ENCODE data around the gene DNAJC1.

The DNAJC1 gene

DNA sequence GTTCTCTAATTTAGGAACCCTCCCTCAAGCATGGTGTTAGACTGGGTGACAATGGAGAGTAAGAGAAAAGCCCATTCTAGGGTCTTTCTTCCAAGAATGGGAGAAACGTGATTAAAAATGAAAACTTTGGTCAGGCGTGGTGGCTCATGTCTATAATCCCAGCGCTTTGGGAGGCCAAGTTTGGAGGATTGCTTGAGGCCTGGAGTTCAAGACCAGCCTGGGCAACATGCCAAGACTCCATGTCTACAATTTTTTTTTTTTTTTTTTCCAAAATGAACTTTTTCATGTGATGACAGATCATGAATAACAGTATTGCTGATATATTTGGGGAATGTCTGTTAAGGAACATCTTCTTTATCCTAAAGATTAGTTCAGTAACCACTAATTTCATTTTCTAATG, 274.9 kb downstream of the DNAJC1 start:
- no peak overlapping the region for H3K27ac ChIP-seq (ENCODE audit: insufficient read depth, low read length, poor library complexity, severe bottlenecking)
- no peak overlapping the region for H3K4me3 ChIP-seq (ENCODE audit: insufficient read depth, low read depth, low read length, poor library complexity, severe bottlenecking)
- no peaks in the 10 kb centered on the region for H3K4me1 ChIP-seq (ENCODE audit: control insufficient read depth, insufficient read depth, low read length, poor library complexity, severe bottlenecking)
- H3K36me3 ChIP-seq (ENCODE audit: control insufficient read depth, insufficient read depth, low read length): peaks cover 12% of the 10 kb centered on the region
- no peak for DNase-seq
- H3K9me3 ChIP-seq (ENCODE audit: control insufficient read depth, low read length): no peaks in the 10 kb centered on the region
- no peaks in the 10 kb centered on the region for H3K27me3 ChIP-seq (replicated peaks; ENCODE audit: control insufficient read depth, insufficient read depth, low read length, poor library complexity, severe bottlenecking)

DNA sequence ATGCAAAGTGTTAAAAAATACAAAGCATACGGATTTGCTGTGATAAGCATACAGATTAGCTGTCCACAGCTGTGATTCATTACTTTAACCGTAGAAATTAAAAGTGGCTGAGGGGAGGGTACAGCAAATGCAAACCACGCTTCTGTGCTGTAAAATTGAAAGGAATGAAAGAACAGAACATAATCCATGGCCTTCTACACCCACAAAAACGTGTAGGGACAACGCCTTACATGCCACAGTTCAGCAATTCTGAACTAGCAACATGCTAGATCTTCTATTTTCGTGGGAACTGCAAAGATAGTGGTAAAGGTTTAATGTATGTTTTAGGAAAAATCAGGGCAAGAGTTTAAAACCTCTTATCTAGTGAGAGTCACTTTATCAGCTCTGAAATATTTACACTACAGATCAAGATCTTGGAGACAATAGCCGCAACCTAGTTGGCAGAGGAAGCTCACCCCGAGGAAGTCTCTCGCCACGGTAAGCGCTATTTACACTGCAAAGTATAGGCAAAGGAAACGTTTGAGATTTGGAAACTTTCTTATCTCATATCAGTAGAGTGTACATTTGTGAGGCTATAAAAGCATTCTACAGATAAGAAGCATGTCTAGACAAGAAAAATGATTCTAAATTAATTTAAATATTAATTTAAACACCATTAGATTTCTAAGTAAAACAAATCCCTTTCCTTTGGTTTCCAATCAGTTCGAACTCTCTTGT, 275.9 kb downstream of the DNAJC1 start:
- H3K27me3 ChIP-seq (replicated peaks; ENCODE audit: control insufficient read depth, insufficient read depth, low read length, poor library complexity, severe bottlenecking): no peaks in the 10 kb centered on the region
- H3K4me3 ChIP-seq (ENCODE audit: insufficient read depth, low read depth, low read length, poor library complexity, severe bottlenecking): no peak overlapping the region
- H3K9me3 ChIP-seq (ENCODE audit: control insufficient read depth, low read length): no peaks in the 10 kb centered on the region
- no peaks in the 10 kb centered on the region for H3K4me1 ChIP-seq (ENCODE audit: control insufficient read depth, insufficient read depth, low read length, poor library complexity, severe bottlenecking)
- H3K36me3 ChIP-seq (ENCODE audit: control insufficient read depth, insufficient read depth, low read length): peaks cover 12% of the 10 kb centered on the region
- DNase-seq: no peak
- H3K27ac ChIP-seq (ENCODE audit: insufficient read depth, low read length, poor library complexity, severe bottlenecking): no peak overlapping the region

DNA sequence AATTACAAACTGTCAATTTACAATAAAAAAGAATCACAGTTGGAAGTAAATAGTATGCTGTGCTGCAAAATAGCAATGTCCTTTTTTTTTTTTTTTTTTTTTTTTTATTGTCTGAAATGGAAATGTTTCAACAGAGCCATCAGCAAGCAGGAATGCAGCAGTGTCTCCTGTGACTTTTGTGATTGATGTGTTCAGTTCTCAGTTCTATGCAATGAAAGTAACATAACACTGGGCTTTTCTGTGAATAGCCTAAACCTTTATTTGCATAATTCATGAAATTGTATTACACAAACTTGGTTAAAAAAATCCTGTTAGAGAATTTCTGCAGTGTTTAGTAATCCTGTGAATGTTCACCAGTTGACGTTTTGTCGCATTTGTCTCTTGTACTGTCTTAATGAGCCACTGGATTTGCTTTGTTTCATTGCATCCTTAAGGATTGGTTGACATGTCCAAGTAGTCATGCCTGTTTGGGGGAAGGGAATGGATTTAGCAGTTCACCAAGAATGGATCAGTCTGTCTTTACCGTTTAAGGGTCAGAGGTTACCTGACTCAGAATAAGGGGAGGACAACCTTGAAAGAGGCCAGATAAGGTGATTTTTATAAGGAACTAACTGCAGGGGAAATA, 276.8 kb downstream of the DNAJC1 start:
- Histone ChIP-seq H3K9me3 (ENCODE audit: control insufficient read depth, low read length) (no peaks in the 10 kb centered on the region), H3K27me3 (replicated peaks; ENCODE audit: control insufficient read depth, insufficient read depth, low read length, poor library complexity, severe bottlenecking) (no peaks in the 10 kb centered on the region), H3K4me3 (ENCODE audit: insufficient read depth, low read depth, low read length, poor library complexity, severe bottlenecking) (no peak overlapping the region), H3K36me3 (ENCODE audit: control insufficient read depth, insufficient read depth, low read length) (peaks cover 10% of the 10 kb centered on the region), H3K27ac (ENCODE audit: insufficient read depth, low read length, poor library complexity, severe bottlenecking) (no peak overlapping the region), H3K4me1 (ENCODE audit: control insufficient read depth, insufficient read depth, low read length, poor library complexity, severe bottlenecking) (no peaks in the 10 kb centered on the region)
- no peak for DNase-seq

- Histone ChIP-seq H3K27me3 (replicated peaks; ENCODE audit: control insufficient read depth, insufficient read depth, low read length, poor library complexity, severe bottlenecking) (no peaks in the 10 kb centered on the region), H3K9me3 (ENCODE audit: control insufficient read depth, low read length) (no peaks in the 10 kb centered on the region), H3K4me3 (ENCODE audit: insufficient read depth, low read depth, low read length, poor library complexity, severe bottlenecking) (no peak overlapping the region), H3K4me1 (ENCODE audit: control insufficient read depth, insufficient read depth, low read length, poor library complexity, severe bottlenecking) (no peaks in the 10 kb centered on the region), H3K27ac (ENCODE audit: insufficient read depth, low read length, poor library complexity, severe bottlenecking) (no peak overlapping the region), H3K36me3 (ENCODE audit: control insufficient read depth, insufficient read depth, low read length) (peaks cover 4% of the 10 kb centered on the region)
- peak in 1 of 3 donors; percentile 14 for DNase-seq
These were observed 278.7 kb downstream of the DNAJC1 start for GRCh38 chr10:21724687-21725367.

DNA sequence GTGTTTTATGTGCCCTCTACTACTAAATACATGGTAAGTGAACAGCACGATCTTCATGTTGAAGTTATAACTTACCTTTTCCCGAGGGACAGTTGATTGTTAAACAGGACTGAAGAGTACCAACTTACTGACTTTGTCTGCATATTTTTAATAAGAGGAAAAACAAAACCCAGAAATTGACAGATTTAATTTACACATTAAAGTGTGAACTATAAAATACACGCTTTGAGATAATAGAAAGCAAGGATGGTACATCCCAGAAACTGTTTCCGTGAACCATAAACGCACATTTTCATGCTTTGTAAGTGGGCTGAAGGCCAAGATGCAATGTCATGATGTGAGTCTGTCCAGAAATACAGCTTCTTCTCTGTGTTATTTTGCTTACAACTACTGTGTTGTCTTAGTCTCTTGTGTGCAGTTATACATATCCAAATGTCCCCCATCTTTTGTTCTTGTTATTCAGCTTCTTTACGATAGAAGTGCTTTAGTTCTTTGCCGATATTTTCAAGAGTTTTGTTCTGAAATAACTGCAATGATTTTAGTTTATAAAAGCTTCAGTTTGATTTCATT, 279.4 kb downstream of the DNAJC1 start:
- peaks cover 1% of the 10 kb centered on the region for H3K36me3 ChIP-seq (ENCODE audit: control insufficient read depth, insufficient read depth, low read length)
- no peaks in the 10 kb centered on the region for H3K9me3 ChIP-seq (ENCODE audit: control insufficient read depth, low read length)
- H3K4me3 ChIP-seq (ENCODE audit: insufficient read depth, low read depth, low read length, poor library complexity, severe bottlenecking): no peak overlapping the region
- H3K27me3 ChIP-seq (replicated peaks; ENCODE audit: control insufficient read depth, insufficient read depth, low read length, poor library complexity, severe bottlenecking): no peaks in the 10 kb centered on the region
- no peaks in the 10 kb centered on the region for H3K4me1 ChIP-seq (ENCODE audit: control insufficient read depth, insufficient read depth, low read length, poor library complexity, severe bottlenecking)
- no peak for DNase-seq
- H3K27ac ChIP-seq (ENCODE audit: insufficient read depth, low read length, poor library complexity, severe bottlenecking): no peak overlapping the region

GRCh38 chr10:21722209-21722608, 281.3 kb downstream of the DNAJC1 start:
- H3K9me3 ChIP-seq (ENCODE audit: control insufficient read depth, low read length): no peaks in the 10 kb centered on the region
- no peak overlapping the region for H3K4me3 ChIP-seq (ENCODE audit: insufficient read depth, low read depth, low read length, poor library complexity, severe bottlenecking)
- H3K4me1 ChIP-seq (ENCODE audit: control insufficient read depth, insufficient read depth, low read length, poor library complexity, severe bottlenecking): no peaks in the 10 kb centered on the region
- DNase-seq: no peak
- no peak overlapping the region for H3K27ac ChIP-seq (ENCODE audit: insufficient read depth, low read length, poor library complexity, severe bottlenecking)
- H3K36me3 ChIP-seq (ENCODE audit: control insufficient read depth, insufficient read depth, low read length): no peaks in the 10 kb centered on the region
- H3K27me3 ChIP-seq (replicated peaks; ENCODE audit: control insufficient read depth, insufficient read depth, low read length, poor library complexity, severe bottlenecking): no peaks in the 10 kb centered on the region

DNA sequence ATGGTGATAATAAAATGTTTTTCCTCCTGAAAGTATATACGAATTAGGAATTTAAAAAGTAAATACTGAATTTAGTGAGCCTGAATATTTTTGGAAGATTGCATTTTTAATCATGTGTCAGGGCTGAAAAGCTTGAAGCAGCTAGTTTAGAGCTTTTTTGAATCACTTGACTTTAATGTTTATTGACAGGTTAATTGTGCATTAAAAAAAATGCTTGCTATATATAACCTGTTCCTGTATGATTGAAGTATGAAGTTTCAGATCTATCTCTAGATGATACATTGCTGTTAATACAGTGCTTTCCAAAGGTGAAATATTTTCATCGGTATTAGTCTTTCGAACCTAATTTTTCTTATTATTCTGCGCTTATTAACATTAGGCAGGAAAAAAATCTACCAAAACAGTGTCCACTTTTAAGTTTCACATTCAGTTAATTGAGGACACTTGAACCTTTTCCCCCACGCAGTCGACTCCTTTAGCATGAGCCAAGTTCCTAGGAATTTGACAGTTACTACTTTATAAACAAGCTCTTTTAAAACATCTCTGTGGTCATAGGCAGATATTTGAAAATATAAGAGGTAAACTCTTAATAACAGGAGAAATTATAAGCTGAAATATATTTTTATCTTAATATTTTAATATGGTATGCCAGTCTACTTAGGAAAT, 282.4 kb downstream of the DNAJC1 start:
- DNase-seq: no peak
- no peak overlapping the region for H3K27ac ChIP-seq (ENCODE audit: insufficient read depth, low read length, poor library complexity, severe bottlenecking)
- no peaks in the 10 kb centered on the region for H3K4me1 ChIP-seq (ENCODE audit: control insufficient read depth, insufficient read depth, low read length, poor library complexity, severe bottlenecking)

GRCh38 chr10:21720090-21720489, 283.4 kb downstream of the DNAJC1 start:
- Histone ChIP-seq H3K27me3 (replicated peaks; ENCODE audit: control insufficient read depth, insufficient read depth, low read length, poor library complexity, severe bottlenecking) (no peaks in the 10 kb centered on the region), H3K9me3 (ENCODE audit: control insufficient read depth, low read length) (no peaks in the 10 kb centered on the region), H3K4me1 (ENCODE audit: control insufficient read depth, insufficient read depth, low read length, poor library complexity, severe bottlenecking) (no peaks in the 10 kb centered on the region), H3K36me3 (ENCODE audit: control insufficient read depth, insufficient read depth, low read length) (peaks cover 4% of the 10 kb centered on the region), H3K4me3 (ENCODE audit: insufficient read depth, low read depth, low read length, poor library complexity, severe bottlenecking) (no peak overlapping the region), H3K27ac (ENCODE audit: insufficient read depth, low read length, poor library complexity, severe bottlenecking) (no peak overlapping the region)
- no peak for DNase-seq

More for the DNA sequence above, 282.4 kb downstream of the DNAJC1 start:
- H3K4me3 ChIP-seq (ENCODE audit: insufficient read depth, low read depth, low read length, poor library complexity, severe bottlenecking): no peak overlapping the region
- H3K27me3 ChIP-seq (replicated peaks; ENCODE audit: control insufficient read depth, insufficient read depth, low read length, poor library complexity, severe bottlenecking): no peaks in the 10 kb centered on the region
- no peaks in the 10 kb centered on the region for H3K36me3 ChIP-seq (ENCODE audit: control insufficient read depth, insufficient read depth, low read length)
- H3K9me3 ChIP-seq (ENCODE audit: control insufficient read depth, low read length): no peaks in the 10 kb centered on the region

- Histone ChIP-seq H3K27ac (ENCODE audit: insufficient read depth, low read length, poor library complexity, severe bottlenecking) (no peak overlapping the region), H3K36me3 (ENCODE audit: control insufficient read depth, insufficient read depth, low read length) (peaks cover 10% of the 10 kb centered on the region), H3K9me3 (ENCODE audit: control insufficient read depth, low read length) (no peaks in the 10 kb centered on the region), H3K27me3 (replicated peaks; ENCODE audit: control insufficient read depth, insufficient read depth, low read length, poor library complexity, severe bottlenecking) (no peaks in the 10 kb centered on the region), H3K4me1 (ENCODE audit: control insufficient read depth, insufficient read depth, low read length, poor library complexity, severe bottlenecking) (no peaks in the 10 kb centered on the region), H3K4me3 (ENCODE audit: insufficient read depth, low read depth, low read length, poor library complexity, severe bottlenecking) (no peak overlapping the region)
- no peak for DNase-seq
These were observed 284.0 kb downstream of the DNAJC1 start for GRCh38 chr10:21719502-21719901.
